Neural cell (in vitro differentiated cells): ENCODE measurements around the gene SLC2A4RG. TPM values are rescaled to one million over a fixed set of nuclear protein-coding genes. Genes with fewer than 3 reads are reported as not detected.

Experiments
- H2AFZ ChIP-seq: fragments of 200-600, 300-800 bp; sonication (generic), shearing (Covaris generic); 2 replicates; pipeline ENCODE4 v1.6.0; 2014; ENCODE audit warnings: low read depth, mild to moderate bottlenecking, antibody characterized with exemption, low read length, moderate library complexity
- H3F3A ChIP-seq: fragments of 200-600 bp; shearing (Covaris generic); 2 replicates; pipeline ENCODE4 v1.6.1; 2016; ENCODE audit warnings: mild to moderate bottlenecking, moderate library complexity, mixed read lengths, antibody characterized with exemption, low read length; ENCODE audit not compliant: insufficient read depth, poor library complexity, severe bottlenecking
- H3K27ac ChIP-seq: fragments of 200-600, 300-800 bp; sonication (generic), shearing (Covaris generic); 2 replicates; pipeline ENCODE4 v1.5.1; 2014; ENCODE audit warnings: mild to moderate bottlenecking, low read length, moderate library complexity
- H3K27me3 ChIP-seq: fragments of 300-800, 200-600 bp; sonication (generic), shearing (Covaris generic); 2 replicates; pipeline ENCODE4 v1.6.0; 2014; ENCODE audit warnings: mild to moderate bottlenecking, low read depth, low read length, moderate library complexity; ENCODE audit not compliant: insufficient read depth
- H3K36me3 ChIP-seq: fragments of 300-800, 200-600 bp; sonication (generic), shearing (Covaris generic); 2 replicates; pipeline ENCODE4 v1.5.1; 2014; ENCODE audit warnings: mild to moderate bottlenecking, antibody characterized with exemption, low read length, moderate library complexity; ENCODE audit not compliant: insufficient read depth
- H3K4me2 ChIP-seq: fragments of 300-800, 200-600 bp; sonication (generic), shearing (Covaris generic); 2 replicates; pipeline ENCODE4 v1.6.0; 2014; ENCODE audit warnings: mild to moderate bottlenecking, low read length
- H3K4me3 ChIP-seq: fragments of 300-800, 200-600 bp; sonication (generic), shearing (Covaris generic); 2 replicates; pipeline ENCODE4 v1.5.1; 2014; ENCODE audit warnings: mild to moderate bottlenecking, low read length, moderate library complexity
- H3K79me2 ChIP-seq: fragments of 200-600 bp; shearing (Covaris generic); replicated peaks from 2 replicates; pipeline ENCODE4 v1.6.0; 2014; ENCODE audit warnings: mild to moderate bottlenecking, low read length, moderate library complexity; ENCODE audit not compliant: insufficient read depth
- H3K9ac ChIP-seq: fragments of 300-800, 200-600 bp; sonication (generic), shearing (Covaris generic); 2 replicates; pipeline ENCODE4 v1.6.1; 2016; ENCODE audit warnings: mild to moderate bottlenecking, low read length, mixed read lengths
- H3K9me2 ChIP-seq: fragments of 200-600 bp; shearing (Covaris generic); 2 replicates; pipeline ENCODE4 v1.6.1; 2016; ENCODE audit warnings: mild to moderate bottlenecking, low read length, mixed read lengths; ENCODE audit not compliant: insufficient read depth
- H3K9me3 ChIP-seq: fragments of 200-600, 300-800 bp; sonication (generic), shearing (Covaris generic); 2 replicates; pipeline ENCODE4 v1.6.1; 2016; ENCODE audit warnings: mild to moderate bottlenecking, mixed run types, low read length, moderate library complexity, mixed read lengths
- H4K20me1 ChIP-seq: fragments of 200-600 bp; shearing (Covaris generic); 2 replicates; pipeline ENCODE4 v1.6.1; 2016; ENCODE audit warnings: mild to moderate bottlenecking, mixed run types; ENCODE audit not compliant: insufficient read depth
- EP300 ChIP-seq: fragments of 450-650 bp; conservative IDR thresholded peaks from 2 replicates; pipeline ENCODE4 v1.6.1; 2014; ENCODE audit warnings: antibody characterized with exemption, mild to moderate bottlenecking, moderate library complexity; ENCODE audit not compliant: poor library complexity, severe bottlenecking
- EZH2 ChIP-seq: fragments of 200-600, 300-800 bp; shearing (Covaris generic), sonication (generic); IDR thresholded peaks from 2 replicates; pipeline ENCODE4 v1.6.1; 2014; ENCODE audit warnings: antibody characterized with exemption, low read length, borderline replicate concordance, mild to moderate bottlenecking; ENCODE audit not compliant: insufficient read depth, poor library complexity, severe bottlenecking
- MXI1 ChIP-seq: fragments of 450-650 bp; conservative IDR thresholded peaks from 2 replicates; pipeline ENCODE4 v1.6.1; 2014; ENCODE audit warnings: antibody characterized with exemption, mild to moderate bottlenecking; ENCODE audit not compliant: poor library complexity, severe bottlenecking
- POLR2AphosphoS5 ChIP-seq: IDR thresholded peaks from 2 replicates; pipeline ENCODE4 v1.6.1; 2012
- RAD21 ChIP-seq: fragments of 450-650 bp; conservative IDR thresholded peaks from 2 replicates; pipeline ENCODE4 v1.6.1; 2014; ENCODE audit warnings: antibody characterized with exemption, mild to moderate bottlenecking, moderate library complexity
- SMC3 ChIP-seq: fragments of 450-650 bp; conservative IDR thresholded peaks from 2 replicates; pipeline ENCODE4 v1.6.1; 2014; ENCODE audit warnings: antibody characterized with exemption, mild to moderate bottlenecking, moderate library complexity; ENCODE audit not compliant: poor library complexity
- TAF1 ChIP-seq: IDR thresholded peaks from 2 replicates; pipeline ENCODE4 v1.6.1; 2012; ENCODE audit warnings: low read depth
- polyA plus RNA-seq: library from polyadenylated mRNA; depleted of rRNA; stranded (reverse); fragments of >200 nt; gene quantifications from 2 replicates; pipeline ENCODE4 v1.2.3, GENCODE V29; 2014
- TF ChIP-seq, protein P1 (sequence below): fragments of 450-650 bp; IDR thresholded peaks from 2 replicates; pipeline ENCODE4 v1.5.1; 2014; ENCODE audit warnings: antibody characterized with exemption, mild to moderate bottlenecking, moderate library complexity; ENCODE audit not compliant: poor library complexity, severe bottlenecking
- TF ChIP-seq, protein P2 (sequence below): IDR thresholded peaks from 2 replicates; pipeline ENCODE4 v1.6.1; 2012; ENCODE audit warnings: borderline replicate concordance

The SLC2A4RG gene
- polyA plus RNA-seq, 1 donor from 2014 or later, result 52.1 TPM

DNA sequence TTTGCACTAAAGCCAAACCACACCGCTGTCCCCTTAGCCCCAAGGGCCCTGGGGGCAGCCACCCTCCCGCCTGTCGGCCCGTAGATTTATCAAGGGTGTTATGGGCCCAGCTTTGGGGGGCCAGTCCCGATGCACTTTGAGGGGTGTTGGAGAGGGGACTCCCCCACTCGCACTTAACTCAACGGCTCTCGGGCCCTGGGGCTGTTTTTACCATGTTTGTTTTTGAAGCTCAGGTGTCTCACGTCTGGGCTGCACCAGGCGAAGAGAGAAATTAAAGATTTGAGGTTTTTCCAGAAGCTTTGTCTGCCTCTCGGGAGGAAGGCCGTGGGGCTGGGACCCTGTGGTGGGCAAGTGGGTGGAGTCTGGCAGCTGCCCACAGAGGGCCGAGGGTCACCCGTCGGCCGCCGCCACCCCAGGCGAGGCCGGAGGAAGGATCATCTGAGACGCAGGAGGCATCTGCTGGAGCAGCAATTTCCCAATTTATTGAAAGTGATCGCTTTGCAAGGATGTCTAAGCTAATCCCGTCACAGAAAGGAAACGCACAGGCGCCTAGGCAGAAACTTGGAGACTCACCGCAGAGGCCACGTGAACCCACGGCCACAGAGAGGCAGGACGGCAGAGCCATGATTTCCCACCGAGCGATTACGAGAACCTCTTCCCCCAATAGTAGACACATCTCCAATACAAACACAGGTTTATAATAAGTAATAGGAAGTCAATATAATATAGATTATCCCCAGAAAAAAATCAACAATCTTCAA, 3.8 kb downstream of the SLC2A4RG start:
- Histone ChIP-seq H4K20me1 (no peaks in the 10 kb centered on the region), H2AFZ (no peak overlapping the region), H3K9ac (no peak overlapping the region), H3K79me2 (no peaks in the 10 kb centered on the region), H3F3A (no peaks in the 10 kb centered on the region), H3K9me3 (no peaks in the 10 kb centered on the region), H3K4me2 (no peak overlapping the region), H3K27ac (no peak overlapping the region), H3K27me3 (no peaks in the 10 kb centered on the region), H3K36me3 (no peaks in the 10 kb centered on the region), H3K4me3 (no peak overlapping the region), H3K9me2 (no peaks in the 10 kb centered on the region)
- TF ChIP-seq, protein P1, sequence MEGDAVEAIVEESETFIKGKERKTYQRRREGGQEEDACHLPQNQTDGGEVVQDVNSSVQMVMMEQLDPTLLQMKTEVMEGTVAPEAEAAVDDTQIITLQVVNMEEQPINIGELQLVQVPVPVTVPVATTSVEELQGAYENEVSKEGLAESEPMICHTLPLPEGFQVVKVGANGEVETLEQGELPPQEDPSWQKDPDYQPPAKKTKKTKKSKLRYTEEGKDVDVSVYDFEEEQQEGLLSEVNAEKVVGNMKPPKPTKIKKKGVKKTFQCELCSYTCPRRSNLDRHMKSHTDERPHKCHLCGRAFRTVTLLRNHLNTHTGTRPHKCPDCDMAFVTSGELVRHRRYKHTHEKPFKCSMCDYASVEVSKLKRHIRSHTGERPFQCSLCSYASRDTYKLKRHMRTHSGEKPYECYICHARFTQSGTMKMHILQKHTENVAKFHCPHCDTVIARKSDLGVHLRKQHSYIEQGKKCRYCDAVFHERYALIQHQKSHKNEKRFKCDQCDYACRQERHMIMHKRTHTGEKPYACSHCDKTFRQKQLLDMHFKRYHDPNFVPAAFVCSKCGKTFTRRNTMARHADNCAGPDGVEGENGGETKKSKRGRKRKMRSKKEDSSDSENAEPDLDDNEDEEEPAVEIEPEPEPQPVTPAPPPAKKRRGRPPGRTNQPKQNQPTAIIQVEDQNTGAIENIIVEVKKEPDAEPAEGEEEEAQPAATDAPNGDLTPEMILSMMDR, result no peak
- no peak for TF ChIP-seq TAF1

DNA sequence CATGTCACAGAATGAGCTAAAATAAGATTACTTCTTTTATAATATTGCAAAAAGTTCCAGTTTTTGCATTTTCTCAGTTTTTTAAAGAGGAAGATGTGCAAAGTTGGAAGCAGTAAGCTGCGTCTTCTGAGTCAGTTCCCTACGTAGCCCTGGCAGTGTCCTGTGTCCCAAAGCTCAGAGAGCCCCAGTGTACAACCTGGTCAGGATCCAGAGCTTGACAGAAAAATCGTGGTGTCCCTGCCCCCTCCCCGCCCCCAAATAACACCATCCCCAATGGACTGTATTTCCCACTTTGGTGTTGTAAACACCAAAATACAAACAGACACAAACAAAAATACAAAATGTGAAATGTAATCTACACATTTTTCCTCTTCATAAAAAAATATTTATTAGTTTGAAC, 4.6 kb downstream of the SLC2A4RG start:
- no peak overlapping the region for H2AFZ ChIP-seq
- H3K27ac ChIP-seq, result no peak overlapping the region
- no peaks in the 10 kb centered on the region for H3F3A ChIP-seq

More for the DNA sequence above, 4.6 kb downstream of the SLC2A4RG start:
- no peaks in the 10 kb centered on the region for H3K36me3 ChIP-seq
- no peak for TF ChIP-seq EP300
- TF ChIP-seq RAD21, result no peak
- TF ChIP-seq, protein P2, sequence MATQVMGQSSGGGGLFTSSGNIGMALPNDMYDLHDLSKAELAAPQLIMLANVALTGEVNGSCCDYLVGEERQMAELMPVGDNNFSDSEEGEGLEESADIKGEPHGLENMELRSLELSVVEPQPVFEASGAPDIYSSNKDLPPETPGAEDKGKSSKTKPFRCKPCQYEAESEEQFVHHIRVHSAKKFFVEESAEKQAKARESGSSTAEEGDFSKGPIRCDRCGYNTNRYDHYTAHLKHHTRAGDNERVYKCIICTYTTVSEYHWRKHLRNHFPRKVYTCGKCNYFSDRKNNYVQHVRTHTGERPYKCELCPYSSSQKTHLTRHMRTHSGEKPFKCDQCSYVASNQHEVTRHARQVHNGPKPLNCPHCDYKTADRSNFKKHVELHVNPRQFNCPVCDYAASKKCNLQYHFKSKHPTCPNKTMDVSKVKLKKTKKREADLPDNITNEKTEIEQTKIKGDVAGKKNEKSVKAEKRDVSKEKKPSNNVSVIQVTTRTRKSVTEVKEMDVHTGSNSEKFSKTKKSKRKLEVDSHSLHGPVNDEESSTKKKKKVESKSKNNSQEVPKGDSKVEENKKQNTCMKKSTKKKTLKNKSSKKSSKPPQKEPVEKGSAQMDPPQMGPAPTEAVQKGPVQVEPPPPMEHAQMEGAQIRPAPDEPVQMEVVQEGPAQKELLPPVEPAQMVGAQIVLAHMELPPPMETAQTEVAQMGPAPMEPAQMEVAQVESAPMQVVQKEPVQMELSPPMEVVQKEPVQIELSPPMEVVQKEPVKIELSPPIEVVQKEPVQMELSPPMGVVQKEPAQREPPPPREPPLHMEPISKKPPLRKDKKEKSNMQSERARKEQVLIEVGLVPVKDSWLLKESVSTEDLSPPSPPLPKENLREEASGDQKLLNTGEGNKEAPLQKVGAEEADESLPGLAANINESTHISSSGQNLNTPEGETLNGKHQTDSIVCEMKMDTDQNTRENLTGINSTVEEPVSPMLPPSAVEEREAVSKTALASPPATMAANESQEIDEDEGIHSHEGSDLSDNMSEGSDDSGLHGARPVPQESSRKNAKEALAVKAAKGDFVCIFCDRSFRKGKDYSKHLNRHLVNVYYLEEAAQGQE, result no peak
- no peak for TF ChIP-seq MXI1
- no peak for TF ChIP-seq EZH2
- no peak for TF ChIP-seq TAF1
- TF ChIP-seq POLR2AphosphoS5, result no peak
- TF ChIP-seq SMC3, result no peak
- TF ChIP-seq, protein P1, result no peak
- H3K9me2 ChIP-seq, result no peaks in the 10 kb centered on the region
- no peaks in the 10 kb centered on the region for H4K20me1 ChIP-seq
- no peak overlapping the region for H3K4me2 ChIP-seq
- H3K4me3 ChIP-seq, result no peak overlapping the region
- no peaks in the 10 kb centered on the region for H3K79me2 ChIP-seq
- H3K27me3 ChIP-seq, result no peaks in the 10 kb centered on the region
- no peak overlapping the region for H3K9ac ChIP-seq
- H3K9me3 ChIP-seq, result no peaks in the 10 kb centered on the region
